ENCODE results near the gene MAD1L1.

Gene MAD1L1

GRCh38 chr7:2008936-2009540 is 223.7 kb downstream of the MAD1L1 start:
- Histone ChIP-seq H3K27me3 (ENCODE audit: insufficient read depth, low read depth) (no peaks in the 10 kb centered on the region), H3K36me3 (ENCODE audit: insufficient read depth) (no peaks in the 10 kb centered on the region), H4K20me1 (ENCODE audit: insufficient read depth) (no peaks in the 10 kb centered on the region), H3K4me1 (ENCODE audit: low read depth, poor library complexity, severe bottlenecking) (no peaks in the 10 kb centered on the region), H3K27ac (no peak overlapping the region), H3K9ac (no peak overlapping the region), H3K4me3 (IDR thresholded peaks at IDR 0.05; ENCODE audit: insufficient read depth, low read depth, low read length) (no peak overlapping the region), H3K79me2 (ENCODE audit: insufficient read depth, low read depth) (no peaks in the 10 kb centered on the region), H2AFZ (ENCODE audit: low read depth) (no peak overlapping the region), H3K4me2 (no peak overlapping the region)
- TF ChIP-seq CTCF (conservative IDR thresholded peaks at IDR 0.05; ENCODE audit: low read depth, low read length), result no peak

- Histone ChIP-seq H3K27ac (no peak overlapping the region), H2AFZ (ENCODE audit: low read depth) (no peak overlapping the region), H3K36me3 (ENCODE audit: insufficient read depth) (no peaks in the 10 kb centered on the region), H3K27me3 (ENCODE audit: insufficient read depth, low read depth) (no peaks in the 10 kb centered on the region), H3K9ac (no peak overlapping the region), H3K4me3 (IDR thresholded peaks at IDR 0.05; ENCODE audit: insufficient read depth, low read depth, low read length) (no peak overlapping the region), H3K4me1 (ENCODE audit: low read depth, poor library complexity, severe bottlenecking) (no peaks in the 10 kb centered on the region), H3K79me2 (ENCODE audit: insufficient read depth, low read depth) (no peaks in the 10 kb centered on the region), H3K4me2 (no peak overlapping the region), H4K20me1 (ENCODE audit: insufficient read depth) (no peaks in the 10 kb centered on the region)
- no peak for TF ChIP-seq CTCF (conservative IDR thresholded peaks at IDR 0.05; ENCODE audit: low read depth, low read length)
These were observed 224.4 kb downstream of the MAD1L1 start for GRCh38 chr7:2008101-2008935.

- no peak for TF ChIP-seq CTCF (conservative IDR thresholded peaks at IDR 0.05; ENCODE audit: low read depth, low read length)
- Histone ChIP-seq H3K9ac (no peak overlapping the region), H2AFZ (ENCODE audit: low read depth) (no peak overlapping the region), H3K4me1 (ENCODE audit: low read depth, poor library complexity, severe bottlenecking) (no peaks in the 10 kb centered on the region), H4K20me1 (ENCODE audit: insufficient read depth) (no peaks in the 10 kb centered on the region), H3K79me2 (ENCODE audit: insufficient read depth, low read depth) (no peaks in the 10 kb centered on the region), H3K27ac (no peak overlapping the region), H3K4me2 (no peak overlapping the region), H3K36me3 (ENCODE audit: insufficient read depth) (no peaks in the 10 kb centered on the region), H3K27me3 (ENCODE audit: insufficient read depth, low read depth) (no peaks in the 10 kb centered on the region), H3K4me3 (IDR thresholded peaks at IDR 0.05; ENCODE audit: insufficient read depth, low read depth, low read length) (no peak overlapping the region)
These were observed 225.2 kb downstream of the MAD1L1 start for GRCh38 chr7:2007551-2007950.

GRCh38 chr7:2006921-2007381 is 225.8 kb downstream of the MAD1L1 start:
- Histone ChIP-seq H3K79me2 (ENCODE audit: insufficient read depth, low read depth) (no peaks in the 10 kb centered on the region), H3K4me3 (IDR thresholded peaks at IDR 0.05; ENCODE audit: insufficient read depth, low read depth, low read length) (no peak overlapping the region), H3K27ac (no peak overlapping the region), H4K20me1 (ENCODE audit: insufficient read depth) (no peaks in the 10 kb centered on the region), H2AFZ (ENCODE audit: low read depth) (no peak overlapping the region), H3K4me1 (ENCODE audit: low read depth, poor library complexity, severe bottlenecking) (no peaks in the 10 kb centered on the region), H3K27me3 (ENCODE audit: insufficient read depth, low read depth) (no peaks in the 10 kb centered on the region), H3K4me2 (no peak overlapping the region), H3K9ac (no peak overlapping the region), H3K36me3 (ENCODE audit: insufficient read depth) (no peaks in the 10 kb centered on the region)
- TF ChIP-seq CTCF (conservative IDR thresholded peaks at IDR 0.05; ENCODE audit: low read depth, low read length), result no peak
